Measurements from ENCODE around the gene RPP25. TPM values are rescaled to one million over a fixed set of nuclear protein-coding genes. Genes with fewer than 3 reads are reported as not detected.

Gene RPP25
- total and polyA plus RNA-seq, 2 of the 13 experiments (the other 11 are each of a cell fraction or from before 2014, with no cell fraction given): 0.05 to 0.11 TPM

- TF ChIP-seq ZNF749 (CRISPR knock-in tag; IDR thresholded peaks at IDR 0.05; ENCODE audit: borderline replicate concordance) (peak; percentile 70; the same call in 1 of the 2 replicates), AGO2 (optimal IDR thresholded peaks at IDR 0.05; ENCODE audit: low read depth, low read length) (peak; percentile 89), MTF2 (CRISPR knock-in tag; IDR thresholded peaks at IDR 0.05; ENCODE audit: borderline replicate concordance) (no peak), ZNF577 (CRISPR knock-in tag; IDR thresholded peaks at IDR 0.05; ENCODE audit: borderline replicate concordance, low read depth) (no peak), ZBTB43 (CRISPR knock-in tag; conservative IDR thresholded peaks at IDR 0.05) (peak; percentile 18; the same call in 1 of the 2 replicates), ZNF367 (CRISPR knock-in tag; IDR thresholded peaks at IDR 0.05; ENCODE audit: borderline replicate concordance) (no peak), IRX3 (CRISPR knock-in tag; IDR thresholded peaks at IDR 0.05; ENCODE audit: borderline replicate concordance, low read depth) (no peak), ZNF383 (CRISPR knock-in tag; IDR thresholded peaks at IDR 0.05; ENCODE audit: borderline replicate concordance) (no peak), ZSCAN5A (CRISPR knock-in tag; IDR thresholded peaks at IDR 0.05; ENCODE audit: borderline replicate concordance) (no peak), ZNF850 (CRISPR knock-in tag; conservative IDR thresholded peaks at IDR 0.05) (no peak), TBP (CRISPR knock-in tag; IDR thresholded peaks at IDR 0.05) (no peak), ATF5 (CRISPR knock-in tag; IDR thresholded peaks at IDR 0.05; ENCODE audit: low read depth) (no peak), ZFY (CRISPR knock-in tag; IDR thresholded peaks at IDR 0.05) (peak; percentile 82), SOX13 (IDR thresholded peaks at IDR 0.05) (no peak), SOX13 (CRISPR knock-in tag; conservative IDR thresholded peaks at IDR 0.05 in 1 of 2, IDR thresholded peaks at IDR 0.05 in 1 of 2) (peak in 1 of 2 experiments; percentile 20; a peak in 1 of 4 replicates), ZFP36L1 (CRISPR knock-in tag; IDR thresholded peaks at IDR 0.05) (peak; percentile 66; the same call in 1 of the 2 replicates), ZZZ3 (CRISPR knock-in tag; IDR thresholded peaks at IDR 0.05; ENCODE audit: borderline replicate concordance) (no peak), PBX3 (CRISPR knock-in tag; IDR thresholded peaks at IDR 0.05; ENCODE audit: borderline replicate concordance) (no peak), ZHX1 (CRISPR knock-in tag; IDR thresholded peaks at IDR 0.05; ENCODE audit: low read depth) (peak; percentile 61; the same call in 1 of the 2 replicates), SMAD9 (CRISPR knock-in tag; IDR thresholded peaks at IDR 0.05) (peak; percentile 29; the same call in 1 of the 2 replicates)
Measured at GRCh38 chr15:74906450-74907162, 50.0 kb downstream of the RPP25 start, which contains the start of gene FAM219B (continued).

All from HepG2 (cell line).